Lower lobe of right lung (tissue), 2 donors: ENCODE results near the gene PTPRK. TPM values are rescaled to one million over a fixed set of nuclear protein-coding genes. Genes with fewer than 3 reads are reported as not detected.
"Not testable (repeated sequence)": the region's sequence is repeated elsewhere in the genome, so short reads cannot be mapped to it uniquely, and the experiment has no call there.

Source experiments
- ATAC-seq, 2 donors: fragments of 200-7000 bp; cut with Tn5 transposase; one replicate each; pipeline ENCODE4 v1.9.1; 2020 to 2022; ENCODE audit warnings: mild to moderate bottlenecking in 2 of 2, moderate library complexity in 2 of 2
- DNase-seq: peaks from one replicate; pipeline ENCODE4 v3.0.0-alpha.2; 2020
- H3K27ac ChIP-seq: fragments of 200-600 bp; one replicate; pipeline ENCODE4 v1.8.0; 2022
- H3K27me3 ChIP-seq: fragments of 200-600 bp; one replicate; pipeline ENCODE4 v1.8.0; 2022; ENCODE audit warnings: low read depth
- H3K36me3 ChIP-seq: fragments of 200-600 bp; one replicate; pipeline ENCODE4 v1.8.0; 2022; ENCODE audit warnings: mild to moderate bottlenecking
- H3K4me1 ChIP-seq: fragments of 200-600 bp; one replicate; pipeline ENCODE4 v1.8.0; 2022
- H3K4me3 ChIP-seq: fragments of 200-600 bp; one replicate; pipeline ENCODE4 v1.8.0; 2022; ENCODE audit warnings: mild to moderate bottlenecking
- H3K9me3 ChIP-seq: fragments of 200-600 bp; one replicate; pipeline ENCODE4 v1.8.0; 2022
- CTCF ChIP-seq: fragments of 200-600 bp; IDR thresholded peaks from one replicate; pipeline ENCODE4 v1.8.0; 2022; ENCODE audit warnings: antibody characterized with exemption, mild to moderate bottlenecking
- intact Hi-C: fragments of 100-400 bp; cut with DNase I; formaldehyde crosslinking; loops from one replicate; pipeline ENCODE4 v1.11.0; 2022
- total RNA-seq: library from RNA; stranded (reverse); fragmentation: NEBNext Ultra II Directional; extraction: Animal tissue kit (Norgen Biotek cat#: 25700); gene quantifications from one replicate; pipeline ENCODE4 v1.2.1, GENCODE V29; 2021
- donor health status: DM: no; HTN: yes; CAD: no; lungs with severe emphysema.

PTPRK gene
- total RNA-seq, 1 donor from 2014 or later = 62.7 TPM

- DNase-seq (no peak), ATAC-seq (no peak)
- H3K36me3 ChIP-seq = no peaks in the 10 kb centered on the region
- no peak for TF ChIP-seq CTCF
- no peak overlapping the region for H3K27ac ChIP-seq
- H3K4me3 ChIP-seq = no peak overlapping the region
- no peaks in the 10 kb centered on the region for H3K4me1 ChIP-seq
- intact Hi-C loops = no loop called here
- H3K27me3 ChIP-seq = no peaks in the 10 kb centered on the region
- no peaks in the 10 kb centered on the region for H3K9me3 ChIP-seq
Observed at GRCh38 chr6:128437685-128438084, 82.7 kb downstream of the PTPRK start.

- DNase-seq, H3K27ac ChIP-seq, ATAC-seq, H3K36me3 ChIP-seq, intact Hi-C loops, H3K4me1 ChIP-seq, H3K27me3 ChIP-seq, H3K4me3 ChIP-seq, H3K9me3 ChIP-seq: not testable (repeated sequence)
Observed at GRCh38 chr6:128434752-128435151, 85.6 kb downstream of the PTPRK start.

GRCh38 chr6:128432394-128432793 is 88.0 kb downstream of the PTPRK start:
- Histone ChIP-seq H3K27ac (no peak overlapping the region), H3K27me3 (no peaks in the 10 kb centered on the region), H3K4me3 (no peak overlapping the region), H3K9me3 (no peaks in the 10 kb centered on the region), H3K36me3 (no peaks in the 10 kb centered on the region), H3K4me1 (no peaks in the 10 kb centered on the region)
- DNase-seq (no peak), ATAC-seq (no peak)
- intact Hi-C loops = no loop called here
- TF ChIP-seq CTCF = no peak

GRCh38 chr6:128427139-128427538 is 93.3 kb downstream of the PTPRK start:
- Histone ChIP-seq H3K9me3 (no peaks in the 10 kb centered on the region), H3K36me3 (no peaks in the 10 kb centered on the region), H3K27me3 (no peaks in the 10 kb centered on the region), H3K27ac (no peak overlapping the region), H3K4me1 (no peaks in the 10 kb centered on the region), H3K4me3 (no peak overlapping the region)
- ATAC-seq (peak in 1 of 2 donors; percentile 78), DNase-seq (no peak)
- TF ChIP-seq CTCF = no peak
- intact Hi-C loops = no loop called here

GRCh38 chr6:128425856-128426255 is 94.5 kb downstream of the PTPRK start:
- H3K36me3 ChIP-seq = no peaks in the 10 kb centered on the region
- no peaks in the 10 kb centered on the region for H3K27me3 ChIP-seq
- no peak overlapping the region for H3K27ac ChIP-seq
- no peak for TF ChIP-seq CTCF
- intact Hi-C loops = no loop called here
- H3K9me3 ChIP-seq = no peaks in the 10 kb centered on the region
- H3K4me1 ChIP-seq = no peaks in the 10 kb centered on the region
- no peak overlapping the region for H3K4me3 ChIP-seq
- DNase-seq (no peak), ATAC-seq (no peak)

GRCh38 chr6:128422871-128423270 is 97.5 kb downstream of the PTPRK start:
- DNase-seq = no peak
- no peaks in the 10 kb centered on the region for H3K27me3 ChIP-seq
- H3K36me3 ChIP-seq = no peaks in the 10 kb centered on the region
- no peak for TF ChIP-seq CTCF
- no peak overlapping the region for H3K27ac ChIP-seq
- intact Hi-C loops = no loop called here
- H3K4me1 ChIP-seq = no peaks in the 10 kb centered on the region
- H3K9me3 ChIP-seq = no peaks in the 10 kb centered on the region
- no peak for ATAC-seq
- no peak overlapping the region for H3K4me3 ChIP-seq
